A549 (cell line): ENCODE results near the gene KISS1.

Source experiments
- EP300 ChIP-seq, 2 experiments: fragments of >200 bp; sonication (Bioruptor Twin); formaldehyde crosslinking; IDR thresholded peaks; 2 replicates in 1 of 2; 3 replicates in 1 of 2; pipeline ENCODE4 v1.6.1; 2016 to 2017
- TF ChIP-seq, protein P1 (sequence below): fragments of >200 bp; sonication (Bioruptor Twin); formaldehyde crosslinking; IDR thresholded peaks from 3 replicates; pipeline ENCODE4 v1.5.1; 2016

DNA sequence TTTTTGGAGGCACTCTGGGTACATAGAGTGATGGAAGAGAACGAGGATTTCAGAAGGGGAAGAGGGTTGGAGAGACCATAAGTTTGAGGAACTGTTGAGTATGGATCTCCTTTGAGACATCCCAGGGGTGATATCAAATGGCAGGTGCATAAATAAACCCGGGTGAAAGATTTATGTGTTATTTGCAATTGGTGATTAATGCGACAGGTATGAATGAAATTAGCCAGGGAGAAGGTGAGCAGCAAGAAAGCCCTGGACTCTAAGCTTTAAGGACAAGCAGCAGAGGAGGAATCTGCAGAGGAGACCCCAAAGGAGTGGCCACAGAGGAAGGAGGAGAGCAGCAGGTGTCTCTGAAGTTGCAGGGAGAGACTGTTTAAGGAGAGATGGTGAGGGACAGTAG is 21.3 kb downstream of the KISS1 start:
- TF ChIP-seq EP300 (IDR thresholded peaks at IDR 0.05) = no peak
- TF ChIP-seq, protein P1, sequence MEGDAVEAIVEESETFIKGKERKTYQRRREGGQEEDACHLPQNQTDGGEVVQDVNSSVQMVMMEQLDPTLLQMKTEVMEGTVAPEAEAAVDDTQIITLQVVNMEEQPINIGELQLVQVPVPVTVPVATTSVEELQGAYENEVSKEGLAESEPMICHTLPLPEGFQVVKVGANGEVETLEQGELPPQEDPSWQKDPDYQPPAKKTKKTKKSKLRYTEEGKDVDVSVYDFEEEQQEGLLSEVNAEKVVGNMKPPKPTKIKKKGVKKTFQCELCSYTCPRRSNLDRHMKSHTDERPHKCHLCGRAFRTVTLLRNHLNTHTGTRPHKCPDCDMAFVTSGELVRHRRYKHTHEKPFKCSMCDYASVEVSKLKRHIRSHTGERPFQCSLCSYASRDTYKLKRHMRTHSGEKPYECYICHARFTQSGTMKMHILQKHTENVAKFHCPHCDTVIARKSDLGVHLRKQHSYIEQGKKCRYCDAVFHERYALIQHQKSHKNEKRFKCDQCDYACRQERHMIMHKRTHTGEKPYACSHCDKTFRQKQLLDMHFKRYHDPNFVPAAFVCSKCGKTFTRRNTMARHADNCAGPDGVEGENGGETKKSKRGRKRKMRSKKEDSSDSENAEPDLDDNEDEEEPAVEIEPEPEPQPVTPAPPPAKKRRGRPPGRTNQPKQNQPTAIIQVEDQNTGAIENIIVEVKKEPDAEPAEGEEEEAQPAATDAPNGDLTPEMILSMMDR = no peak
